Small intestine (tissue), 7 donors: ENCODE data around the gene FNDC3A. TPM values are rescaled to one million over a fixed set of nuclear protein-coding genes. Genes with fewer than 3 reads are reported as not detected.

Experiments
- DNase-seq, 2 donors: peaks; one replicate each; pipeline versions ENCODE4 v3.0.0 to v3.0.0-alpha.2; 2013
- FAIRE-seq: peaks from 2 replicates; lab custom pipeline; 2012; peaks lifted over from hg19 to GRCh38; lab: Jason Lieb, UNC
- H3K27ac ChIP-seq, 3 donors: one replicate each; pipeline ENCODE4 v1.5.1; 2013; ENCODE audit warnings: low read length in 2 of 3, mild to moderate bottlenecking in 2 of 3, control low read depth in 1 of 3, inconsistent platforms in 1 of 3, low read depth in 1 of 3, moderate library complexity in 1 of 3
- H3K27me3 ChIP-seq, 3 donors: one replicate each; pipeline ENCODE4 v1.6.1; 2013; ENCODE audit warnings: low read length in 3 of 3, inconsistent platforms in 1 of 3; ENCODE audit not compliant: control insufficient read depth in 3 of 3, insufficient read depth in 3 of 3
- H3K36me3 ChIP-seq, 3 donors: one replicate each; pipeline ENCODE4 v1.6.1; 2013; ENCODE audit warnings: low read length in 3 of 3, inconsistent platforms in 1 of 3, low read depth in 1 of 3, mild to moderate bottlenecking in 1 of 3, moderate library complexity in 1 of 3; ENCODE audit not compliant: control insufficient read depth in 3 of 3, insufficient read depth in 2 of 3
- H3K4me1 ChIP-seq, 3 donors: one replicate each; pipeline ENCODE4 v1.6.1; 2013; ENCODE audit warnings: low read length in 2 of 3, inconsistent platforms in 1 of 3, low read depth in 1 of 3, mild to moderate bottlenecking in 1 of 3, moderate library complexity in 1 of 3; ENCODE audit not compliant: control insufficient read depth in 3 of 3, insufficient read depth in 2 of 3
- H3K4me3 ChIP-seq, 3 donors: one replicate each; pipeline ENCODE4 v1.5.1; 2013; ENCODE audit warnings: low read length in 3 of 3, control low read depth in 1 of 3, inconsistent platforms in 1 of 3, low read depth in 1 of 3, mild to moderate bottlenecking in 1 of 3, moderate library complexity in 1 of 3
- H3K9me3 ChIP-seq, 2 donors: one replicate each; pipeline ENCODE4 v1.6.1; 2013; ENCODE audit warnings: low read depth in 1 of 2, low read length in 1 of 2; ENCODE audit not compliant: control insufficient read depth in 2 of 2, insufficient read depth in 1 of 2
- WGBS, 3 donors: extraction: QIAGEN DNeasy Blood & Tissue Kit; methylation state at CpG; one replicate each; pipeline ENCODE4 v1.1.7; 2013; 5-methylcytosine and 5-hydroxymethylcytosine counted together
- polyA plus RNA-seq, 4 donors: library from polyadenylated mRNA; stranded (reverse) in 3 of 4; unstranded in 1 of 4; fragments of 200-250 nt in 3 of 4; fragments of 120-200 nt in 1 of 4; gene quantifications; one replicate each; pipeline versions ENCODE4 v1.2.1 to v1.2.3, GENCODE V29; 2013
- donor health status: healthy with polysubstance abuse.
- donor health status: control.
- donor health status: control.
- donor health status: Bipolar disorder and iron deficiency.
- donor health status: healthy.

Gene FNDC3A
- polyA plus RNA-seq, 4 donors, result 18.4 to 60.1 (median 24.7) TPM

DNA sequence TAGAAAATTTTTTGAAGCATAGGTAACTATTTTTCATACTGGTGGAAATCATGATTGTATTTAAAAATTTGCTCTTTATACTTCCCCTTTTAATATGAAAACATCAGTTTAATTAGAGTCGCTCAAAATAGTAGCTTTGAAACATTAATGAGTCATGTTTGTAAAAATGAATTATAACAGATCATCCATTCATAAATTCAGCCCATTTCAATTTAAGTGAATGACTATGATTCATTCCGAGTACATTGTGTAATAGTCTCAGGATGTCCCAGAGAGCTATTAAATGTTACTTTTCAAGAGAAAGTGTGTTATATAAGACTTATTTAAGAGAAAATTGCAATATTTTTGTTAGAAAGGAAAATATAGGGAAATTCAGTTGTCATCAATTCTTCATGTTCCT, 111.0 kb downstream of the FNDC3A start:
- WGBS, 3 donors, result 60 to 82% (median 79%) methylated on average over 2 of the region's 2 CpGs
- H3K9me3 ChIP-seq, result no peaks in the 10 kb centered on the region
- no peaks in the 10 kb centered on the region for H3K27me3 ChIP-seq
- peak; percentile 62 for FAIRE-seq
- DNase-seq, result no peak
- peaks cover 0 to 13% (median 0%) of the 10 kb centered on the region in 3 donors for H3K36me3 ChIP-seq
- H3K4me3 ChIP-seq, result no peak overlapping the region
- no peaks in the 10 kb centered on the region for H3K4me1 ChIP-seq
- no peak overlapping the region for H3K27ac ChIP-seq

DNA sequence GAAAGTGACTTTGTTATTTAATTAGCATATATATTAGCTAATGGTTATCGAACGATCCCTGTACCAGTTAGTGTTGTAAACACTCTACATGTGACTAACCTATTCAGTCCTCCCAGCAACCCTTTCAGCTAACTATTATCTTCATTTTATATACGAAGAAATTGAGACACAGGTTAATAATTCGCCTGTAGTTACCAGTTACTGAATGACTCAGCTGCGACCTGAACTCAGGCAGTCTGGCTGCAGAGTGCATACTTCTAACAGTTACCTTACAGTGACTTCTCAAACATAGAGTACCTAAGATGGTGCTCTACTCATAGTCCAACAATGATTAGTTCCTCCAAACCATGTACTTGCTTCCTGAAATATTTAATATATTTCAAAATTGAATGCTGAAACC, 117.7 kb downstream of the FNDC3A start:
- no peak overlapping the region for H3K4me3 ChIP-seq
- H3K36me3 ChIP-seq, result peaks cover 0 to 14% (median 0%) of the 10 kb centered on the region in 3 donors
- no peaks in the 10 kb centered on the region for H3K9me3 ChIP-seq
- H3K27ac ChIP-seq, result no peak overlapping the region
- FAIRE-seq (no peak), DNase-seq (peak; percentile 2 to 74)
- H3K4me1 ChIP-seq, result no peaks in the 10 kb centered on the region
- 53 to 81% (median 63%) methylated on average over 5 of the region's 5 CpGs for WGBS, 3 donors
- H3K27me3 ChIP-seq, result no peaks in the 10 kb centered on the region

DNA sequence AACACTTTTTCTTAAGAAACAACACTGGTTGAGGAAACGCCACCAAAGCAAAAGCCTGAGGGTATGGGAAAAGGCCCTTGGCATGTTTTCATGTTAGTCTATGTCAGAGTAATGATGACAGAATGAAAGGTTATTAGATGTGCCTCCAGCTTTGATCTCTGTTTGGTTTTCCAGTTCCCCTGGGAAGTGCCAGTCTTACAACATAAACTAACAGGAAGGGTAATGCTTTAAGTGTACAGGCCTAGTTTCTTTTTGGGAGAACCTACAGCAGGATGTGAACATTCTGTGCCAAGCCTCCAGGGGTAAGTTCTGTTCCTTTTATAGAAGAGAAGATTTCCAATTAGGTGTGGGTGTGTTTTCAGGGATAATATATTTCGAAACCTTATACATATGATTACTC, 121.7 kb downstream of the FNDC3A start:
- FAIRE-seq (no peak), DNase-seq (no peak)
- peak overlapping the region in 1 of 3 donors; percentile 70 for H3K27ac ChIP-seq
- no peaks in the 10 kb centered on the region for H3K36me3 ChIP-seq
- H3K27me3 ChIP-seq, result no peaks in the 10 kb centered on the region
- H3K9me3 ChIP-seq, result no peaks in the 10 kb centered on the region
- no peak overlapping the region for H3K4me3 ChIP-seq
- no peaks in the 10 kb centered on the region for H3K4me1 ChIP-seq
- 89 to 96% (median 90%) methylated on average over 2 of the region's 2 CpGs for WGBS, 3 donors

DNA sequence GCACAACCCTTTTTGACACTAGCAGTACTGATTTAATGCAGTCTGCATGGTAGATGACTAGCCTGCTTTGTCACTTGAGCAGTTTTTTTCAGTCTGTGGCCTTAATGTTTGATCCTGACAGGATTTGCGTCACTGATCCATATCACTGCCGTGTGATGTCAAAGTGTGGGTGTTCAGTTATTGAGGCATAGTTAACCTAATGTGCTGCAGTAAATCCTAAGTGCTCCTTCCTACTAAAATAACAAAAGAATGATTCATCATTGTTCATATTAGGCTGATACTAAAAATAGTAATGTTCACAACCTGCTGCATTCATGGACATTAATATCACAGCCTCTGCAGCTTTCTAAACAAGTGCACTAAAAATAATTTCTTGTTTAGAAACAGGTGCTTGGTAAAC, 122.5 kb downstream of the FNDC3A start:
- Histone ChIP-seq H3K36me3 (no peaks in the 10 kb centered on the region), H3K4me1 (no peaks in the 10 kb centered on the region), H3K27ac (peak overlapping the region in 2 of 3 donors; percentile 14 to 79), H3K4me3 (no peak overlapping the region), H3K27me3 (no peaks in the 10 kb centered on the region), H3K9me3 (no peaks in the 10 kb centered on the region)
- WGBS, 3 donors, result 7 to 29% (median 25%) methylated on average over 2 of the region's 2 CpGs
- DNase-seq (peak; percentile 30 to 72), FAIRE-seq (peak; percentile 81)

DNA sequence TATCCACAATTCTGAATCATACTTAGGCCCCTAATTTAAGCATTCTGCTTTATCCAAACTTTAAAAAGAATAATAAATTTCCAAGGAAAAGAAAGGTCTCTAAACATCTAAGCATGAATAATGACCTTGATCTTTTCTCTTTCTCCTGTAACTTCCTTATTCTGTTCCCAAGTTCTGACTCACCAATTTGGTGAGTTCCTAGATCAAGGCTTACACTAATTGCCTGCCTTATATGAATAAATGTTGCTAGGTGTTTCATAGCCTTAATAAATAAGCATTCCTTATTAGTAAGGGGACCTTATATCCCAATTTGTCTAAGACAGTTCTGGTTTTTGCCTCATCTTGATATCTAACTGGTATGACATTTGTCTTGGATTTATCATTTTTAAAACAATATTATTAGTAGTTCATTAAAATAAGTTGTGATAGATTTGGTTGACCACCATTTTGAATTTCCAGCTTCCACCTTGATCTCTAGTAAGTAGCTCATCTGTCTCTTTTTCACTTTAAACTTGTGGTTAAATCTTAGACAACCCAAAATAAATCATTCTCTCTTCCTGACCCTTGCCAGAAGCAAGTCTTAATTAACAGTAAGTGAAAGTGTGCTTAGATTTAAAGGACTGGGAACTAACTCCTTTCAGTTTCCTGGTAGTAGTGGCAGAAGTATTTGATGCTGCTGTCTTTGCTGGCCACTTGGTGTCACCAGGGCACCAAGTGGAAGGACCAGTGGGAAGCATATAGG, 123.2 kb downstream of the FNDC3A start:
- Histone ChIP-seq H3K36me3 (no peaks in the 10 kb centered on the region), H3K9me3 (no peaks in the 10 kb centered on the region), H3K4me3 (no peak overlapping the region), H3K4me1 (no peaks in the 10 kb centered on the region), H3K27ac (peak overlapping the region in 2 of 3 donors; percentile 54), H3K27me3 (no peaks in the 10 kb centered on the region)
- DNase-seq, result peak; percentile 39 to 65
- peak; percentile 55 for FAIRE-seq

DNA sequence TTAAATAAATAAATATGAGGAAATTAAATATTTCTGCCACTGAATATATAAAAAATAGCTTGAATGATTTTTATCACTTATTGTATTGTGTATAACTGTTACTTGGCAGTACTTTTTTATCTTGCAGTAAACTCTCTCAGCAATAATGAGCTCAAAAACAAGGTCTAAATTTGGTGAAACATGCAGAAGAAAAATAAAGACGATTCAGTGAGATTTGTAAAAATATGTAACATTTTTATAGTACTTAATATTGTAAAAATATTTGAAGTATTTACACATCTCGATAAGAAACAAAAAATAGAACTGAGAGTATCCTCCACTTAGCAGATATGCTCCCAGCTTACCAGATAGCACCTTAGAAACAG, 123.8 kb downstream of the FNDC3A start:
- no peak overlapping the region for H3K4me3 ChIP-seq
- no peaks in the 10 kb centered on the region for H3K9me3 ChIP-seq
- H3K36me3 ChIP-seq, result no peaks in the 10 kb centered on the region
- H3K27me3 ChIP-seq, result no peaks in the 10 kb centered on the region
- DNase-seq (no peak), FAIRE-seq (no peak)
- WGBS, 3 donors, result 79 to 82% (median 80%) methylated on average over 2 of the region's 2 CpGs
- peak overlapping the region in 1 of 3 donors; percentile 54 for H3K27ac ChIP-seq
- H3K4me1 ChIP-seq, result no peaks in the 10 kb centered on the region

DNA sequence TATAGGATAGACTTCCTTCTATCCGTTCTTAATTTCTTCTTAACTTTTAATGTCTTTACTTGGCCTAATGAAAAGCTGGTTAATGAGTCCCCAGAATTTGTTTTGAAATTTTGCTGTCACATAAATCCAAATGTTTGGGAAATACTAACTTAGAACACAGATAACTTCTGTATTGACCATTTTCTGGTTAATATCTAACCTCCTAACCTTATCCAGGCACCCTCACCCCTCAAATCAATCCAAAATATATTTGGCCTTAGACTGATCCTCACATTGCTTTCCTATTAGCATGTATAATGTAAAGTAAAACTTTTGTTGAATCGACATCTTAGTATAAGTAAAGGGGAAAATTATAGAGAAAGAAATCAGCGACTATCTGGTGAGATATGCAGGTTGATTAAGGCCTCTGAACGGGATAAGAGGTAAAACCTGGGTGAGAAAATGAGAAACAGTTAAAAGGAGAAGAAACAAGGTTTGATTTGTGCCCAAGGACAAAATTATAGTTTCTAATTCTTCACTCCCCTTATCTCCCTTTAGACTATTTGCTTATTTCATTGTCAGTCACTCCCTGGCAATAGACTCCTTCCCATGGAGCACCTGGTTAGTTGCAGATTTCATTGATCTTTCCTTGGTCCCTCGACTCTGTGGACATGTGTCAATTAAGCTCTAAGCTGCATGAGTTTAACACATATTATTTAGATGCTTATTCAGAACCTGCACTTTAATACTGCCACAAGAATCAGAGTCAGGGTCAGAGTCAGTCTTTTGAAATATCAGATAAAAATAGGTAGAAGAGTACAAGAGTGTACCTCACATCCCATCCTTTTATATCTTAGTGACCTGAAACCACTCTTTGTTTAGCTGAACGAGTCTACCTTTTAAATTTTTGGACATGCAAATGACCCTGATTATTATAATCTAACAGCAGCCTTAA, 125.2 kb downstream of the FNDC3A start:
- FAIRE-seq (no peak), DNase-seq (no peak)
- H3K4me3 ChIP-seq, result no peak overlapping the region
- no peaks in the 10 kb centered on the region for H3K36me3 ChIP-seq
- no peaks in the 10 kb centered on the region for H3K9me3 ChIP-seq
- H3K4me1 ChIP-seq, result no peaks in the 10 kb centered on the region
- WGBS, 3 donors, result 64 to 79% (median 68%) methylated on average over 6 of the region's 6 CpGs
- H3K27me3 ChIP-seq, result no peaks in the 10 kb centered on the region
- H3K27ac ChIP-seq, result no peak overlapping the region

DNA sequence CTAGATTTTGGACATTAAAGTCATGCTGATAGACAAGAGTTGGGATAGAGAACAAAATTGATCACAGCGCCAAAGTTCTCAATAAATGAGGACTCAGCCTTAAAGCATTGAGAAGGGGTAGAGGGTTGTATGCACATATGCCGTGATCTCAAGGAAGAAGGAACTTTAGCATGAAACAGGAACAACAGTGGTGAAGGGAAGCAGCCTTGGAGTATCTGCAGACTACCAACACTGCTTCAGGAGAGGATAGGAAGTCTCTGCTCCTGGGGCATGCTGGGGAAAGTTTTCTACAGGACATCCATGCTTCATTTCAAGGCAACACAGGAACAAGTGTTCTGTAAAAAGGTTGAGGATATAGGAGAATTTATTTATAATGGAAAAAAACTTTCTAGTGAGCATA, 132.5 kb downstream of the FNDC3A start:
- Histone ChIP-seq H3K4me1 (peaks cover 1 to 5% (median 2%) of the 10 kb centered on the region in 3 donors), H3K27me3 (no peaks in the 10 kb centered on the region), H3K4me3 (no peak overlapping the region), H3K27ac (no peak overlapping the region), H3K9me3 (no peaks in the 10 kb centered on the region), H3K36me3 (peaks cover 0 to 4% (median 0%) of the 10 kb centered on the region in 3 donors)
- 84 to 97% (median 92%) methylated on average over 2 of the region's 2 CpGs for WGBS, 3 donors
- no peak for FAIRE-seq
- no peak for DNase-seq
